Stimulated activated CD4-positive, alpha-beta T cell treated with anti-CD3 and anti-CD28 coated beads, Interleukin-12 subunit alpha, Interleukin-12 subunit beta, amount 100 ng/mL, for 48 hours (primary cell): Measurements from ENCODE around the gene CYP2C19.
"Not testable (repeated sequence)": the region's sequence is repeated elsewhere in the genome, so short reads cannot be mapped to it uniquely, and the experiment has no call there.

Source experiments
- DNase-seq, 3 donors: peaks; one replicate each; pipeline ENCODE4 v3.0.0-alpha.2; 2020; ENCODE audit warnings: low read depth in 2 of 3, low spot score in 1 of 3

CYP2C19 gene

GRCh38 chr10:94762393-94762792 lies at the start of gene CYP2C19:
Gene CYP2C19 (plus strand): TSS chr10:94762681. CDS start chr10:94762706, 25 bp downstream.
- DNase-seq, result no peak

- DNase-seq, result no peak
Measured at GRCh38 chr10:94725871-94726270, 36.6 kb upstream of the CYP2C19 start.

GRCh38 chr10:94735197-94735596 lies 27.3 kb upstream of the CYP2C19 start:
- no peak for DNase-seq

GRCh38 chr10:94738588-94738987 lies 23.9 kb upstream of the CYP2C19 start:
- DNase-seq, result no peak

- DNase-seq, result no peak
Measured at GRCh38 chr10:94747137-94747536, 15.3 kb upstream of the CYP2C19 start.

- DNase-seq, result no peak
Measured at GRCh38 chr10:94747838-94748237, 14.6 kb upstream of the CYP2C19 start.

GRCh38 chr10:94757916-94758315 lies 4.6 kb upstream of the CYP2C19 start:
- DNase-seq, result no peak

- DNase-seq, result no peak
Measured at GRCh38 chr10:94760586-94761178, 1.8 kb upstream of the CYP2C19 start.

GRCh38 chr10:94775425-94775824 lies 12.9 kb downstream of the CYP2C19 start:
- DNase-seq, result not testable (repeated sequence)

- DNase-seq, result no peak
Measured at GRCh38 chr10:94777886-94778458, 15.5 kb downstream of the CYP2C19 start.

GRCh38 chr10:94780844-94781243 lies 18.4 kb downstream of the CYP2C19 start:
- no peak for DNase-seq

GRCh38 chr10:94784256-94784655 lies 21.8 kb downstream of the CYP2C19 start:
- DNase-seq, result no peak

- no peak for DNase-seq
Measured at GRCh38 chr10:94785211-94785610, 22.7 kb downstream of the CYP2C19 start.

- DNase-seq, result not testable (repeated sequence)
Measured at GRCh38 chr10:94800551-94800950, 38.1 kb downstream of the CYP2C19 start.

GRCh38 chr10:94803307-94803706 lies 40.8 kb downstream of the CYP2C19 start:
- no peak for DNase-seq

- not testable (repeated sequence) for DNase-seq
Measured at GRCh38 chr10:94830025-94830424, 67.5 kb downstream of the CYP2C19 start.

GRCh38 chr10:94846204-94846603 lies 83.7 kb downstream of the CYP2C19 start:
- DNase-seq, result no peak

GRCh38 chr10:94850766-94851165 lies 88.3 kb downstream of the CYP2C19 start:
- no peak for DNase-seq

- no peak for DNase-seq
Measured at GRCh38 chr10:94851263-94851662, 88.8 kb downstream of the CYP2C19 start.

GRCh38 chr10:94852438-94852837 lies 90.0 kb downstream of the CYP2C19 start:
- DNase-seq, result no peak

GRCh38 chr10:94853065-94853464 lies 90.6 kb downstream of the CYP2C19 start:
- DNase-seq, result no peak

- no peak for DNase-seq
Measured at GRCh38 chr10:94858005-94858404, 95.5 kb downstream of the CYP2C19 start.

- no peak for DNase-seq
Measured at GRCh38 chr10:94859086-94859485, 96.6 kb downstream of the CYP2C19 start.
